HG02981 (cell line): ENCODE measurements around the gene IRF2.

Source experiments
- ATAC-seq: cut with Tn5 transposase; IDR thresholded peaks from one replicate; pipeline ENCODE4 v1.9.1; 2021; ENCODE audit warnings: mild to moderate bottlenecking, moderate library complexity; ENCODE audit not compliant: unreplicated experiment

The IRF2 gene

DNA sequence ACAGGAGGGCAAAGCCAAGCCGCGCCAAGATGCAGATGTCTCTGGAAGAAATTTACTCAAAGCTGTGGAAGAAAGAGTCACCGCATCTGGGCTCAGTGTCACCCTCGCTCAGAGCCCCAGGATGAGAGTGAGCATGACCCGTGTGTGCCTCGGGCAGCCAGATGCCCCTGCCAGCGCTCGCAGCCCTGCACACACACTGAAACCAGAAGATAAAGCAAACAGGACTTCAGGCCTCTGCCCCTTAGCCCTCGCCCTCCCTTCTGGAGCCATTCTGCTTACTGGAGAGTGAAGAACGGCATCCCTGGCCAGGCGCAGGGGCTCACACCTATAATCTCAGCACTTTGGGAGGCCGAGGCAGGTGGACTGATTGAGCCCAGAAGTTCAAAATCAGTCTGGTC lies 103.0 kb downstream of the IRF2 start:
- ATAC-seq, result no peak

DNA sequence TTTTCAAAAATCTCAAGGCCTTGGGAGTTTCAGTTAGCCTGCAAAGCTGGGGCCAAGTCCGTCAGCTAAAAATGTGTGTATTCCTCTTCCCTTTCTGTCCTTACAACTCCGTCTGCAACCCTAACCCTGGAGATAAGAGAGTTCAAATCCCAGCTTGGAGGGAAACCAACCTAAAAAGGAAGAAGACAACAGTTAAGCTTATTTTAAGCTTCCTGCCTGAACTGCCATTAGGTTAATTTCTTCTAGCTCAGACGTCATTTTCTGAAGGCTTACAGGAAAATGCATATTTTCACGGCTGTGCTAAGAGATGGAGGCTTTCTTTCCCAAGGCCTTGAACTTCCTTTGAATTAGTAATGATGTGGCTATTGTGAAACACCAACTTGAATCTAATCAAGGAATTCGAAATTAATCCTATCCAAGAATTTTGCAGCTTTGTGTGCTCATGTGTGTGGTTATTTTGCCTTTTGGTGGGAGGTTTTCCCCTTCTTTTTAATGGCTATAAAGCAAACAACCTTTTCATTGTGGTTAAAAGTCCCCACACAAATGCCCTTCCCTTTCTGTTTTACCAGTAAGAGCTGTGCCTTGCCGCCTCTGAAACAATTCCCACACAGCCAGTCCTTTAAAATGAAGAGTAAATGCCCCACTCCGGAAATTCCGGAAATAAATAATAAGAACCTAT lies 103.5 kb downstream of the IRF2 start:
- no peak for ATAC-seq

DNA sequence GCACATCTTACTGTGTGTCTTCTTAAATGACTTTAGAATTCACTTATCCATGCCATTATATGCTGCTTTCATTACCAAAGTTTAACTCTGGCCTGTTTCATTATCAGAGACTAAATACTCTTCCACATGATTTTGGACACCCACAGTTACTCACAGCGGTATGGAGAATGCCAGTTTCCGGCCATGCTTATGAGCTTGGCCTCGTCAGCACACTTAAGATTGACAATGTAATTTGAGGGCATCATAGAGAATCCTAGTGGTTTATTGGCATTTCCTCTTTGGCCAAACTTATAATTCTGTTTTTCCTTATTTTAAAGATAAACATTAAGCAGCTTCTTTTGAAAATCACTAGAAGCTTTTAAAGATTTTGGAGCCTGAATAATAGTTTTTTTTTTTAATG lies 104.5 kb downstream of the IRF2 start:
- ATAC-seq, result no peak

DNA sequence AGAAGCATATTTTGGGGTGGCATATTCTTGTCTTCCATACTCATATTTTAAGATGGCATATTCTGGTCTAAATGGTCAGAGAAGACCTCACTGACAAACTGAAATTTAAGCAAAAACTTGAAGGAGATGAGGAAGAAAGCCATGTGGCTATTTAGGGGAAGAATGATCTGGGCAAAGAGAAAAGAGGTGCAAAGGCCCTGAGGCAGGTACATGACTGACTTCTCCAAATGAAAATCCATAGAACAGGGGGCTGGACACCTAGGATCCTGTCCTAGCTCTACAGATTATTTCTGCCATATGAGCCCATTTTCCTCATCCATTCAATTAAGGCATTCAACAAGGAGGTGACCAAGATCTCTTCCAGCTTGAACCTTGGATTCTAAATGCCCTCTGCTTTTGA lies 105.6 kb downstream of the IRF2 start:
- no peak for ATAC-seq

DNA sequence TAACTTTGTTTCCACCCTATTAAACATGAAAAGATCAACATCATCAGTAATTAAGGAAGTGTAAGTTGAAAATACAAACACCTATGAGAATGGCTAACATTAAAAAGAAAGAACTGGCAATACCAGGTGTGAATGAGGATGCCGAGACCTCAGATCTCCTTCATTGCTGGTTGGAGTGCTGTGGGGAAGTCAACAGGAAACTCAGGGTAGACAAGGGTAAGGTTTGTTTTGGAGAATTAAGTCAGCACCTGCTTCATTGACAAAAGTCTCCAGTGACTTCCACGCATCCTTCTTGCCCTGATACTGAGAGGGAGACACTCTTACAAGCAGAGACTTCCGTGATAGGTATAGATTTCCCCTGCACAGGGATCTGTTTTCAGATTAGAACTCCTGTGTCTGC lies 106.1 kb downstream of the IRF2 start:
- ATAC-seq, result no peak

DNA sequence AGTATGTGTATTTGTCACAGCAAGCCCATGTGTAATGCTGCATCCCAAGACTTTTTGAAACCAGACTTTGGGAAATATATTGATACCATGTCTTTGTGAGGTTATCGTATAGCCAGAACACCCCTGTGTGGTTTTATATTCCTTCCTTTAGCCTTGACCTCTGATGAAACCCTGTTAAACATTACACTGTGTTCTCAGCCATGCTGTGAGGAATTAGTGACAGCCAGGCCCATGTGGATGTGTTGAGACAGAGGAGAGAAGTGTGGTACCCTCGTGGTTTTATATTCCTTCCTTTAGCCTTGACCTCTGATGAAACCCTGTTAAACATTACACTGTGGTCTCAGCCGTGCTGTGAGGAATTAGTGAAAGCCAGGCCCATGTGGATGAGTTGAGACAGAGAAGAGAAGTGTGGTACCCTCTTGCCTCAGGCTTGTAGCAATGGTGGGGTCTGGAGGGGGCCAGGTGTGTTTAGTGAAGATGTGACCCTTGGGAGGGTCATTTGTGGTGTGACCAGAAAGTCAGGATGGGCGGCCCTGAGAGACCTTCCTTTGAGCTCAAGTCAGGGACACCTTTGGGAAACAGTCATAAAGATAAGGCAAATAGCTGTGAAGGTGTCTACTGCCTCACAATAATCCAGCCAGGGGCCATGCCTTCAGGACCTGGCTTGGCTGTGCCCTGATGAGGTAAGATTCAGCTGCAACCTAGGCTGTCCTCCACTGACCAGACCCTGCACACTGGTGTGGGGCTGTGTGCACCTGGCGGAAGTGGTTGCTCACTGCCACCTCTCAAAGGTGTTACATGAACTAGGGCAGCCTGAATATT lies 110.0 kb downstream of the IRF2 start:
- peak; percentile 88 for ATAC-seq

DNA sequence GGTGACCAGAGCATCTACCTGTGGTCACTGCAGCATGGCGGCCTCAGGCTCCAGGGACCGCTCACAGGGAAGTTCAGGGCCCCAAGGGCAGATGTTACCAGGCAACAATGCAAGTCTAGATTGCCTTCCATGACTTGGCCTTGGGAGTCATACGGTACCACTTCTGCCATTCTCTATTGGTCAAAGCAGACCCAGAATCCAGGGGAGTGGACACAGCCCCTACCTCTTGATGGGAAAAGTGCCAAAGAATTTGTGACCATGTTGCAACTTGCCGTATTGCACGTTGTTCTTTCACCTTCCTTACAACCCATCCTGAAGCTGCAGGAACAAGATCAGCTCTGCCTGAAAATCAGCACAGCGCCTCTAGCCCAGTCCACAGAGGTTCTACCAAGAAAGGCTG lies 111.1 kb downstream of the IRF2 start:
- ATAC-seq, result no peak

DNA sequence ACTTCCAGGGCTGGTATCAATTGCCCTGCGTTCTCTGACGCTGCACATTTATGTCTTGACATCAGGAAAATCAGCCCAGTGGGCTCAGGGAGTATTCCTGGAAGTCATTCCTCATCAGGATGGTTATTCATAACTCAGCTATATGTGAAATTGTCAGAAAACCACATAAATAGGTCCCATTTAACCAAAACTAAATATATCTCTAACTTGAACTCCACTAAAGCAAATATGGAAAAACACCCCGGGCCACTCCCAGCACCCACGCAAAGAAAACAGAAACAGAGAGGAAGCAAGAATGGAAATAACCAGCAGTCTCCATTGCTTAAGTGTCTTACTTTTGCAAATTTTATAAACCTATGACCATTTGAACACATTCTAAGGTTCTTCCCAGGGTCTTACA lies 112.0 kb downstream of the IRF2 start:
- ATAC-seq, result no peak

DNA sequence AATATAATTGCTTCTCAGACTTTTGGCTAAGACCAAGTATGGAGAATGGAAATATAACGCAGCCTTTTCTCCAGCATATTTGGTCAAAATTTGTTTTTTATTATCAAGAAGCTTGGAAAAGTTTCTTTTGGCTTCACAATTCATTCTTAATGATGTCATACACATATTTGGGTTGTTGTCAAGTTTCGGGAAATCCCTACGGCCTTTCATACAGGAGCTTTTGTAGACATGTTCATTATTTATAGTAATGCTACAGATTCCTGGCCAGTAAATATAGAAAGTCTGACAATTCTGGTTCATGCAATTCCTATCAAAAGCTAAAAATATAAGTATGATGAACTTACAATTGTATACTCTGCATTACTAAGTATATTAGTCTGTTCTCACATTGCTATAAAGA lies 112.9 kb downstream of the IRF2 start:
- no peak for ATAC-seq

DNA sequence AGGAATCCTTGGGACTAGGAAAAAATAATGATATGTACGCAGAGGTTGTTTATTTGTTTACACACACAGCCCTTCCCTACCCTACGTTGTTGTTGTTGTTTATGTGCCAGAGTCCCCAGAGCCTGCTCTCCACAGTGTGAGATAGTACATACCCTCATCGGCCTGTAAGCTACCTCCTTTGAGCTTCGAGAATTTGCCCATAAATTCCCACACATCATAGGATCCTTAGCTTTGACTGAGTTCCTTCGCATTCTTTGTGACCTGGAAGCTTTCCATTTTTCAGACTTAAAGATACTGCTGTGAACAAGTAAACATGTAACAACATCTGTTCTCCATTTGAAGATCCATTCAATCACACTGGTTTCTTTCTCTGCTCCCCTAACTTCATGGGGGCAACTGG lies 114.5 kb downstream of the IRF2 start:
- ATAC-seq, result no peak

DNA sequence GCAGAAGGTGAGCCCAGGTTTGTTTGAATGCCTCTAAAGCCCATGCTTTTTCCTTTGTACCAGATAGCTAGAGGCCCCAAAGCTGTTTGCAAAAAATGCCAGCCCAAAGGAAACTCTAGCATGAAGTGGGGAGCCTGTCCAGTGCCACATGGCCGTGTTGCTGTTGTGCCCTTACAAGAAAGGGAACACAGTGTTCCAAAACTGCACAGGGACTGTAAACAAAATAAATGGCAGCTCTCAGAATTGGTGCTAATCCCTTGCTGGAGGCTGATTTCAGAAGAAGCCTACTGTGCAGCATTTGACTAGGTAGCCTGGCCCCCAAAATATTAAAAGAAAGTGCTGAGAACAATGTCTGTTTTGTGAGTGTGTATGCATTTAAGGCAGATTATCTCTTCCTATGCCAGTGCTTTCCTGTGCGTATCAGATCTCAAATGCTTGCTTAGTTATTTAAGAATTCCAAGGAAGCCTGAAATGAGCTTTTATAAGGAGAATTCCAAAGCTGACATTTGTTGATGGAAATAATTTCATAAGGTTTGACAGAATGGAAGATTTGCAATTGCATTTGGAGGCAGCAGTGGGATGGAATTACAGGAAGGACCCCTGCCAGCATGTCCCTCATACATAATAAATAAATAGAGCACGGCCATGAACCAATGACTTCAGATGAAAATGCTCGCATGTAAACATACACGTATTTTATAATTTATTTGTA lies 115.7 kb downstream of the IRF2 start:
- no peak for ATAC-seq

DNA sequence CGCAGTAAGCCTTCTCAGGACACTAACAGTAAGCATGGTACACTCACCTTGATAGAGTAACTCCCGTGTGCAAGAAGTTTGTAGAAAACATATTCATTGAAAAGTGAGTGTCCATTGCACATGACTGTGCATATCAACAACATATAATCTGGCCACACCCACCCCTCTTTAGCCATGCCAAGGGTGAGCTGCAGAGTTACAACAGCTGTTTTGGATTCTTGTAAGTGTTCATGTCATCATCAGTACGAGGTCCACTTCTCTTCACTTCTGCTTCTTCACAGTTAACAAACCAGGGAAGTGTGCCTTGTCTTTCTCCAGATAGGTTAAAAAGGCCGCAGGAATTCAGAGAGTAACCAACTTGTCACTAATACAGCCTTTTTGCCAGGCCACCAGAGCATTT lies 116.6 kb downstream of the IRF2 start:
- no peak for ATAC-seq

DNA sequence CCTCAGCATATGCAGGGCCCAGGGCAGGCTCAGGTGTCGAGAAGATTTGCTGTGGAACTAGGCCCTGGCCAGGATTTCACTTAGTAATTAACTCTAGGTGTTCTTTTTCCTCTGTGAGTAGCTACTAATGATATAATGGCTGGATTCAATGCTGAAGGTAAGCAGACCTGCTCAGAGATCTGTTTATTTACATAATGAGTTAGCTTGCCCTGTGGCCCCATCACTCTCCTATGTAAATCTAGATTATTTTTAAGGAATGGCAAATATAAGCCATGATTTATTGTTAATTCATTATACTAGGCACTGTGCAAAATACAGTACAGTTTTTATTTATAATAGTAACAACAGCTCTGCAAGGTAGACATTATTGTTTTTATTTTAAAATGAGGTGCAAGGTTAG lies 117.2 kb downstream of the IRF2 start:
- no peak for ATAC-seq

DNA sequence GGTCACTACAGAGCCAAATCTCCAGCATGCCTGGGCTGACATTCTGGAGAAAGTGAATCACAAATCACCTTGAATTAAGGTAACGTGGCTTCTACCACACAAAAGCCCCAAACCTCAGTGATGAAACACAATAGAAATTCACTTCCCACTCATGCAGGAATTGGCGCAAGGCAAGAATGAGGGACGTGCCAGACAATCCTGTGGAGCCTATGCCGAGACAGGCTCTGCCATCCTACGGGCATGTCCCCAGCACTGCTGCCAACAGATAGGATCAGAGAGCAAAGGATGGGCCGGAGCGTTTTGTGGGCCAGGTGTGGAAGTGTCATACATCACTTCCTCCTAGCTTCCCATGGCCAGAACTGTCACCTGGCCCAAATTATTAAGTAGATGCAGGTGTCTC lies 118.0 kb downstream of the IRF2 start:
- no peak for ATAC-seq

DNA sequence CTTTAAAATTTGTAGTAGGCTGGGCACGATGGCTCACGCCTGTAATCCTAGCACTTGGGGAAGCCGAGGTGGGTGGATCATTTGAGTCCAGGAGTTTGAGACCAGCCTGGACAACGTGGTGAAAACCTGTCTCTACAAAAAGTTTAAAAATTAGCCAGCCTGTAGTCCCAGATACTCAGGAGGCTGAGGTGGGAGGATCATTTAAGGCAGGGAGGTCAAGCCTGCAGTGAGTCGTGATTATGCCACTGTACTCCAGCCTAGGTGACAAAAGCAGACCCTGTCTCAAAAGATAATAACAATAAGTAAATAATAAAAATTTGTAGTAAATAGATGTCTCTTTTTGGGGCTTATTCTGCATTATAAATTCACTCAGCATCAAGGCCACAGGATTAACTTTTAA lies 118.5 kb downstream of the IRF2 start:
- ATAC-seq, result no peak

DNA sequence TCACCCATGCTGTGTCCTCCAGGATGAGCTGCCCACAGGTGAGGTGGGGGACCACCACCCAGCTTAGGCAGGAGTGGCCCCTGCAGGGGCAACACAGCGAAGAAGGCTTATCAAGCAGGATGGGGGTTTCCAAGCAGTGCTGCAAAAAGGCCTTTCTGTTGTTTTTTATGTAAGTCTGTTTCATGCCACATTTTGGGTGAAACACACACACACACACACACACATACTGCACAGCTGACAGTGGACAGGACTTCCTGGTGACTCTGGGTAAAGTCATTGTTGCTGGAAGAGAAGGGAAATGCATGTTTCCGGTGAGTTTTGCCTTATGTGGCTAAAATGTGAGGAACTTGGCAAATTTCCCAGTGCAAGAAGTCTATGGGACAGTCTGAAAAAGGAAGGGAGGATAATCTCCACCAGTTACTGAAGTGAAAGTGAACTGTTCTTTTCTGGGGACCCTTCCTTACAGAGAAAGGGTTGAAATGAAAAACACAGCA lies 119.2 kb downstream of the IRF2 start:
- peak; percentile 30 for ATAC-seq

DNA sequence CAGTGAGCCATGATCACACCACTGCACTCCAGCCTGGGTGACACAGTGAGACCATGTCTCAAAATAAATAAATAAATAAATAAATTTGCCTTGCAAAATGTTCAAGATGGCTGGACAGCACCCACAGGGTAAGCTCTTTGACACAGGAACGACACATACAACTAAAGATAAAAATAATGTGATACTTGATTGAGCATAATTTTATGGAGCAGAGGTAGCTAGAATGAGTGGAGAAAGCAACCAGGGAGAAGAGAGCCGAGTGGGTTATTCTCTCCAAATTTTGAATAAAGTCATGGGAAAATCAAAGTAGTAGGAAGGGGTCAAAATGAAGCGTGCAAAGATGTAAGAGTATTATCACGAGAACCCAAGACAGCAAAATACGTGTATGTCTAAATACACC lies 121.5 kb downstream of the IRF2 start:
- ATAC-seq, result no peak

DNA sequence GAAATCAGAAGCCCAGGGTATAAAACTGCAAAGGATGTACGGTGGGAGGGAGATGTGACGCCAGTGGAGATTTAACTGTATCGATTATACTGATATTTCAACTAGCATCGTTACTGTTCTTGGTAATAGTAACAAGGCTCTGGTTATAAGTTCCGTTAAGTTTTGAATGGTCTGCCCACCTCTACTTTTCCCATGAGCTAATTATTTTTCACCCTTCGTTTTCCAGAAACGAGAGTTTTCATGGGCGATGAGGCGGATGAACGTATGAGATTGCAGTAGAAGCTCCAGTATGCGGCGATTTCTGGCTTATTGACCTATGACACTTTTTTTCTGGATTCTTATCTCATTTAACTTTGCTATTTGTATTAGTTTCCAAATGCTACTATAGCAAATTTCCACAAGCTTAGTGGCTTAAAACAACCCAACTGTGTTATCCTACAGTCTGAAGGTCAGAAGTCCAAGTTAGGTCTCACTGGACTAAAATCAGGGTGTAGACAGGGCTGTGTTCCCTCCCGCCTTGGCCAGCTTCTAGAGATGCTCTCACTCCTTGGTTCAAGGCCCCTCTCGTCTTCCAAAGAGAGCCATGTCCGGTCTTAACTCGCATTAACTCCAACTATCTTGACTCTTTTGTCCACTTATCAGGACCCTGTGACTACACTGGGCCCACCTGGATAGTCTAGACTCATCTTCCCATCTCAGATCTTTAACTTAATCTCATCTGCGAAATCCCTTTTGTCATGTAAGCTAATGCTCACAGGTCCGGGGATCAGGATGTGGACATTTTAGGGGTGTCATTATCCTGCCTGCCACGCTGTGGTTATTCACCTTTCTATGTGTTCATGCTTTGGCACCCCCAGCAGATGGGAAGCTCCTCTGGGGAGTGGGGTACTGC lies 122.5 kb downstream of the IRF2 start:
- ATAC-seq, result no peak

DNA sequence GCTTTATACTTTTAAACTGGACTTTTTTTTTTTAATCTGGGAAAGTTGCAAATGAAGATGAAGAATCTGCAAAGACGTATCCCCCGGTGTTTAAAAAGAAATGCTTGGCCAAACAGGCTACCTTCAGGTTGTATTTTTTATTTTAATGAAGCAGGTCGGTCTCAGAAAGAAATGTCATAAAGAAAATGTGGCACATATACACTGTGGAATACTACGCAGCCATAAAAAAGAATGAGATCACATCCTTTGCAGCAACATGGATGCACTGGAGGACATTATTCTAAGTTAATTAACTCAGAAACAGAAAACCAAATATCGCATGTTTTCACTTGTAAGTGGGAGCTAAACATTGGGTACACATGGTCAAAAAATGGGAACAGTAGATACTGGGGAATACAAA lies 123.4 kb downstream of the IRF2 start:
- ATAC-seq, result no peak

DNA sequence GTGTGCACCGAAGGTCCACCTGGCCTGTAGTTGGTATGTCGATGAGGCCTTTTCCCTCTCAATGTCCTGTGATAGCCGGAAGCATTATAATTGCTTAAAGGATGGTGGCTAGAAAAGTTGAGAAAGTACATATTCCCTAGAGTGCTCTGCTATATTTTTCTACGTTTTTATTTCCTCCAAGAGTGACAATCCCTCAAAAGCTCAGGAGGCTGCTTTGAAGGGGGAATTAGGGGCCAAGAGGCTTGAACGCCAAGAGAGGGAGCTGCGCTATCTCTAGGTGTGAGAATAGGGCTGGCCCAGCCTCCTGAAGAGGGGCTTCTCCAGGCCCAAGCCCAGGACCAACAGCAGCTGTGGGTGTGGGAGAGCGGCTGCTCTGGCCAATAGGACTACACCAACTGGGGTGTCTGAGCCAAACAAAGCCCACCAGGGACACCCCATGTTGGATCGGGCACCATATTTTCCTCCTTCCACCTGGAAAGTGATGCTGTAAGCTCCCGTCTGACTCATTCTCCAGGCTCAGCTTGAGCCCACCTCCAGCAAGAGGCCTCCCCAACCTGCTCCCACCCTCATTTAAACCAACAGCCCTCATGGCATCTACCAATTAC lies 124.0 kb downstream of the IRF2 start:
- no peak for ATAC-seq
